Peyer's patch (tissue), 4 donors: ENCODE data around the gene SLC7A14. TPM values are rescaled to one million over a fixed set of nuclear protein-coding genes. Genes with fewer than 3 reads are reported as not detected.

Experiments
- DNase-seq, 3 donors: peaks; one replicate each; pipeline ENCODE4 v3.0.0-alpha.2; 2017 to 2019
- H3K27ac ChIP-seq, 4 donors: fragments of 200-600 bp; sonication (generic); one replicate each; pipeline ENCODE4 v1.5.1; 2016 to 2019
- H3K27me3 ChIP-seq, 2 donors: fragments of 200-600 bp; sonication (generic); one replicate each; pipeline ENCODE4 v1.5.1; 2019
- H3K36me3 ChIP-seq, 3 donors: fragments of 200-600 bp; sonication (generic); one replicate each; pipeline ENCODE4 v1.5.1; 2016 to 2019
- H3K4me1 ChIP-seq, 4 donors: fragments of 200-600 bp; sonication (generic); one replicate each; pipeline ENCODE4 v1.5.1; 2016 to 2019
- H3K4me3 ChIP-seq, 4 donors: fragments of 200-600 bp; sonication (generic); 1 replicate in 3 of 4; 2 replicates in 1 of 4; pipeline ENCODE4 v1.5.1; 2016 to 2019; ENCODE audit warnings: mild to moderate bottlenecking in 1 of 4
- H3K9me3 ChIP-seq, 4 donors: fragments of 200-600 bp; sonication (generic); one replicate each; pipeline ENCODE4 v1.5.1; 2016 to 2019; ENCODE audit warnings: mild to moderate bottlenecking in 1 of 4
- CTCF ChIP-seq, 6 experiments: fragments of 450-650 bp in 4 of 6; fragments of 200-600 bp in 2 of 6; sonication (generic) in 1 of 6; IDR thresholded peaks; one replicate each; pipeline ENCODE4 v1.5.1; 2017 to 2019; ENCODE audit warnings: antibody characterized with exemption in 6 of 6, mild to moderate bottlenecking in 3 of 6, moderate library complexity in 1 of 6
- POLR2A ChIP-seq, 2 donors: fragments of 450-650 bp; IDR thresholded peaks; one replicate each; pipeline ENCODE4 v1.5.1; 2017; ENCODE audit warnings: antibody characterized with exemption in 2 of 2, mild to moderate bottlenecking in 2 of 2, moderate library complexity in 2 of 2
- total RNA-seq, 4 donors: library from RNA; depleted of rRNA; stranded (reverse); fragments of >200 nt; gene quantifications; one replicate each; pipeline ENCODE4 v1.1.0, GENCODE V29; 2016

The SLC7A14 gene
- total RNA-seq, 4 donors from 2014 or later = 0.18 to 0.40 (median 0.38) TPM; not detected in 1

DNA sequence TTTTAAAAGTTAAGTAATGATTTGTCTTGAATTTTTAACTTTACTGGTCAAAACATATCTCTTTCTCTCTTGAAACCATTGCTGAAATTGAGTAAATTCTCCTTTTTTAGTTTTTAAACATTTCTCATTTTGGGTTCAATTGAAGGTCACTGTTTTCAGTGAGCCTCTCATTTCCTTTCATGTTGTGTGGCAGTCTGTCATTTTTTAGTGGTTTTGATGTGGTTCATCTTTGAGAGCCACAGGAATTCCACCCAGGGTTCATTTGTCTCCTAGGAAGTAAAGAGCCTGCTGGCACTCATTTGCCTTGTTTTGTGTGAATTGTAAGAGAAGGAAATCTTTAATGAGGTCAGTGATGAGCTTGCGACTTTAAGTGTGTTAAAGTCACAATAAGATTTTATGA, 156.8 kb downstream of the SLC7A14 start:
- H3K9me3 ChIP-seq = no peaks in the 10 kb centered on the region
- H3K4me1 ChIP-seq = no peaks in the 10 kb centered on the region
- no peaks in the 10 kb centered on the region for H3K27me3 ChIP-seq
- DNase-seq = no peak
- H3K27ac ChIP-seq = no peak overlapping the region
- H3K36me3 ChIP-seq = no peaks in the 10 kb centered on the region
- no peak overlapping the region for H3K4me3 ChIP-seq
- TF ChIP-seq POLR2A (IDR thresholded peaks at IDR 0.05) (no peak), CTCF (IDR thresholded peaks at IDR 0.05) (no peak)

DNA sequence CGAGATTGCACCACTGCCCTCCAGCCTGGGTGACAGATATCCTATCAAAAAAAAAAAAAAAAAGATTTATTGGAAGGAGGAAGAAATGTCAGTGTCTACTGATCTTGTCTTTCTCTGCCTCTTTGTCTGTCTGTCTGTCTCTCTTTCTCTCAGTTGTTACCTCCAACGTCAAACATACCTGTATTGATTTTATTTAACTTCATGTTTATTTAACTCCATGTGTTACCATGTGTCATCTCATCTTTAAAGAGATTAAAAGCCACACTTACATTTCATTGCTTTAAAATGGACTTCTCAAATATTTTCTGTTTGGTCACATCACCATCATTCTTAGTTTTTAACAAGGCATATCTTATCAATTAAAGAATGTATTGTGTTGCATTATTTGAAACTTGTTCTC, 157.8 kb downstream of the SLC7A14 start:
- no peak for TF ChIP-seq CTCF (IDR thresholded peaks at IDR 0.05)
- TF ChIP-seq POLR2A (IDR thresholded peaks at IDR 0.05) = no peak
- Histone ChIP-seq H3K9me3 (no peaks in the 10 kb centered on the region), H3K4me3 (no peak overlapping the region)

DNA sequence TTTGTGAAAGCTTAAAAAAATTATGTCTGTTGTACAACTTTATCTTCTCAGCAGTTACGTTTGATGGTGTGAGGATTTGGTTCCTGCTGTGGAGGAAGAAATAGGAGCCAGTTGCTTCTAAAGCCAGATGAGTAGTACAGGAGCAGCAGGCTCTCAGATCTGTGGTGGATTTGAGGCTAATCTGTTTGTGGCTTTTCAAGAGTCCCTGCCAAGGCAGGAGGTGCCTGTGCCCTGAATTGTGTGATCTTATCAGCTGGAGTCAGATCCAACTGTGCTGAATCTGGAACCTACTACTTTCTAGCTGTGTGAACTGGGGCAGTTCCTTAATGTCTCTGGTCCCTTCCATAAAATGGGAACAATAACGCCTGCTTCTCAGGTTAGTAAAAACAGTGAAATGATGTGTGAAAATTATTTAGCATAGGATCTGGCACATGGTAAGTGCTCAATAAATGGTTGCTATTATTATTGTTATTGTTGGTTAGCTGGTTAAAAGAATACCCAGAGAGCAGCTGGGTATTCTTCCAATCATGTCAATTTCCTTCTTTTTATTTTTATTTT, 159.6 kb downstream of the SLC7A14 start:
- no peaks in the 10 kb centered on the region for H3K27me3 ChIP-seq
- DNase-seq = no peak
- no peak overlapping the region for H3K4me3 ChIP-seq
- TF ChIP-seq CTCF (IDR thresholded peaks at IDR 0.05) (no peak), POLR2A (IDR thresholded peaks at IDR 0.05) (no peak)
- H3K9me3 ChIP-seq = no peaks in the 10 kb centered on the region
- H3K36me3 ChIP-seq = no peaks in the 10 kb centered on the region
- no peaks in the 10 kb centered on the region for H3K4me1 ChIP-seq
- no peak overlapping the region for H3K27ac ChIP-seq

More for the DNA sequence above, 157.8 kb downstream of the SLC7A14 start:
- no peak for DNase-seq
- no peaks in the 10 kb centered on the region for H3K36me3 ChIP-seq
- H3K27me3 ChIP-seq = no peaks in the 10 kb centered on the region
- H3K27ac ChIP-seq = no peak overlapping the region
- no peaks in the 10 kb centered on the region for H3K4me1 ChIP-seq

DNA sequence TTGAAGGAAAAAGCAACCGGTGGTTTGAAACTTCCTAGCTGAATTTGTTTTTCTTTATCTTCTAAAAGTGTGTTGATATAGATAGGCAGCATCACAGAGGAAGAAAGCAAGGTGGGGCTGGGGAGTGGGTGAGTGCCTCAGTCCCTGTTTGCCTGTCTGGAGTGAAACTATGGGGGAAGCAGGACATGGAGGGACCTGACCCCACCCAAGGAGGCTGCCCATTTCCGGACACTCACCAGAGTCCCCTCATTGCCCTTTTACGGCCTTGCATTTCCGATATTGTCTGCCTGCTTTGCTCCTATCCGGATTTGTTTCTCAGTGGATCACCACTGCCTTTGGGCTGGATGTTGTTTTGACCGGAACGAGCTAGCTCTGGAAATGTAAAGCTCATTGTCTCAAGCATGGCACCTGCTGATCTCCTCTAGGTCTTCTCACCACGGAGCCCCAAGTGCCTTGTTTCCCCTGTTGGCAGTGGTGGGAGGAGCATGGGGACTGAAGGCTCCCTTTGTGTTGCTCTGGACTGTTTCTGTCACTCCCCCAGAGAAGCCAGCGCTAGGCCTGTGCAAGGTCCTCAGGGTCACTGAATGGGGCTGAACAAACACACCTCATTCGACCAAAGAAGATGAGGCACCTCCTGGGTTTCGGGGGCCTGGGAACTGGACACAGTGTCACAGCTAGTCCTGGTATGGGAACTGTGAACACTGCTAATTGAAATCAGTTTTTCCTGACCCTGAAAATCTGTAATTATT, 160.2 kb downstream of the SLC7A14 start:
- H3K4me1 ChIP-seq = no peaks in the 10 kb centered on the region
- no peaks in the 10 kb centered on the region for H3K27me3 ChIP-seq
- TF ChIP-seq POLR2A (IDR thresholded peaks at IDR 0.05) = no peak
- no peak for TF ChIP-seq CTCF (IDR thresholded peaks at IDR 0.05)
- H3K27ac ChIP-seq = no peak overlapping the region
- no peak for DNase-seq
- no peaks in the 10 kb centered on the region for H3K9me3 ChIP-seq
- H3K4me3 ChIP-seq = no peak overlapping the region
- no peaks in the 10 kb centered on the region for H3K36me3 ChIP-seq

- no peaks in the 10 kb centered on the region for H3K27me3 ChIP-seq
- no peak for TF ChIP-seq CTCF (IDR thresholded peaks at IDR 0.05)
- no peak for TF ChIP-seq POLR2A (IDR thresholded peaks at IDR 0.05)
- peaks cover 0 to 4% (median under 1%) of the 10 kb centered on the region in 4 donors for H3K4me1 ChIP-seq
- no peaks in the 10 kb centered on the region for H3K36me3 ChIP-seq
- H3K4me3 ChIP-seq = no peak overlapping the region
- no peaks in the 10 kb centered on the region for H3K9me3 ChIP-seq
- DNase-seq = no peak
- H3K27ac ChIP-seq = no peak overlapping the region
These were observed 161.0 kb downstream of the SLC7A14 start for GRCh38 chr3:170424879-170425278.
